Brain microvascular endothelial cell (primary cell): ENCODE measurements around the gene MAGI1.

Experiments used
- DNase-seq: peaks from one replicate; pipeline ENCODE4 v3.0.0-alpha.2; 2020
- H3K27ac ChIP-seq: fragments of 250-450 bp; sonication (Bioruptor Pico); 2 replicates; pipeline ENCODE4 v1.5.1; 2020; ENCODE audit warnings: mild to moderate bottlenecking, moderate library complexity
- H3K27me3 ChIP-seq: fragments of 250-450 bp; sonication (Bioruptor Pico); replicated peaks from 2 replicates; pipeline ENCODE4 v1.5.1; 2020; ENCODE audit warnings: mild to moderate bottlenecking
- H3K36me3 ChIP-seq: fragments of 250-450 bp; sonication (Bioruptor Pico); replicated peaks from 2 replicates; pipeline ENCODE4 v1.5.1; 2020; ENCODE audit warnings: mild to moderate bottlenecking
- H3K4me3 ChIP-seq: 2 replicates; pipeline ENCODE4 v1.5.1; 2011; ENCODE audit warnings: low read depth, mild to moderate bottlenecking, control low read depth, low read length, moderate library complexity
- in situ Hi-C: cut with HindIII; loops from 2 replicates; pipeline ENCODE4 v1.10.0; 2017; ENCODE audit warnings: low sequenced_read_pairs, low pct_ligation_motif_present
- TF ChIP-seq, protein P1 (sequence below): IDR thresholded peaks from 2 replicates; pipeline ENCODE4 v1.5.1; 2011; ENCODE audit warnings: low read depth, mild to moderate bottlenecking, moderate library complexity, low read length, control low read depth, inconsistent platforms; ENCODE audit errors: missing control alignments

MAGI1 gene

DNA sequence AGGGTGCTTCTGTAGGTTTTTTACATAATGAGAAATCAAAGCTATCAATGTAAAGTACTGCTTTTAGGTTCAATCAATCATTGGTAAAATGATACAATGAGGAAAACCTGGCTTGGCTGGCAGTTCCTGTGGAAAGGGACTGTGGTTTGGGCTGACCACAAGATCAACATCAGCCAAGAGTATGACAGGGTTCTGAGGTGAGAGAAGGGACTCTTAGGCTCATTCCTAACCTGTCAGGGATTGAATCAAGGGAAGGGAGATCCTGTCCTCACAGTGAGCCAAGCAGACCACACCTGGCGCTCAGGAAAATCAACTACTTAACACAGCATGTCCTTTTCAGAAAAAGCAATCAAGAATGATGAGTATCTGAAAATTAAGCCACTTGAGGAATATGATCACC, 111.1 kb downstream of the MAGI1 start:
- TF ChIP-seq, protein P1, sequence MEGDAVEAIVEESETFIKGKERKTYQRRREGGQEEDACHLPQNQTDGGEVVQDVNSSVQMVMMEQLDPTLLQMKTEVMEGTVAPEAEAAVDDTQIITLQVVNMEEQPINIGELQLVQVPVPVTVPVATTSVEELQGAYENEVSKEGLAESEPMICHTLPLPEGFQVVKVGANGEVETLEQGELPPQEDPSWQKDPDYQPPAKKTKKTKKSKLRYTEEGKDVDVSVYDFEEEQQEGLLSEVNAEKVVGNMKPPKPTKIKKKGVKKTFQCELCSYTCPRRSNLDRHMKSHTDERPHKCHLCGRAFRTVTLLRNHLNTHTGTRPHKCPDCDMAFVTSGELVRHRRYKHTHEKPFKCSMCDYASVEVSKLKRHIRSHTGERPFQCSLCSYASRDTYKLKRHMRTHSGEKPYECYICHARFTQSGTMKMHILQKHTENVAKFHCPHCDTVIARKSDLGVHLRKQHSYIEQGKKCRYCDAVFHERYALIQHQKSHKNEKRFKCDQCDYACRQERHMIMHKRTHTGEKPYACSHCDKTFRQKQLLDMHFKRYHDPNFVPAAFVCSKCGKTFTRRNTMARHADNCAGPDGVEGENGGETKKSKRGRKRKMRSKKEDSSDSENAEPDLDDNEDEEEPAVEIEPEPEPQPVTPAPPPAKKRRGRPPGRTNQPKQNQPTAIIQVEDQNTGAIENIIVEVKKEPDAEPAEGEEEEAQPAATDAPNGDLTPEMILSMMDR, result no peak
- in situ Hi-C loops, result no loop called here
- DNase-seq, result no peak
- H3K27ac ChIP-seq, result no peak overlapping the region
- no peak overlapping the region for H3K4me3 ChIP-seq
- no peaks in the 10 kb centered on the region for H3K36me3 ChIP-seq
- H3K27me3 ChIP-seq, result no peaks in the 10 kb centered on the region

DNA sequence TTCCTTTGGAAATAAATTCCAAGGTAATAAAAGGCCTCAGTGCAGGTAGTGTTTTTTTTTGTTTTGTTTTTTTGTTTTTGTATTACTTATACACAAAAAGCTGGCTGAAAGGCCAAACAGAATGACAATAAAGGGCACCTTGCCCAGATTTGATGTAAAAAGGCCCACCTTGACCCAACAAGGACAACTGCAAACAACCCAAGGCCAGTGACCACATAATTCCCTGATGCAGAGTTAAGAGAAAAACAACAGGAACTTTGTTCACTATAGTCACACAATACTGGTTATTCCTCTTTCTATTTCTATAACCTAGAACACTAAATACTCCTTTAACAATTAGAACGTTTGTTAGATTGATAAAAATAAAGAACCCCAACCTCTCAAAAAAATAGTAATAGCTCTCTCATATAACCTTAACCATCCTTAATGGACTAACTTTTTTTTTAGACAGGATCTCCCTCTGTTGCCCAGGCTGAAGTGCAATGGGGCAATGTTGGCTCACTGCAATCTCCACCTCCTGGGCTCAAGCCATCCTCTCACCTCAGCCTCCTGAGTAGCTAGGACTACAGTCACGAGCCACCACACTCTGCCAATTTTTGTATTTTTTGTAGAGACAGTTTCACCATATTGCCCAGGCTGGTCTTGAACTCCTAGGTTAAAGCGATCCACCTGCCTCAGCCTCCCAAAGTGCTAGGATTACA, 113.3 kb downstream of the MAGI1 start:
- Histone ChIP-seq H3K4me3 (no peak overlapping the region), H3K27me3 (no peaks in the 10 kb centered on the region), H3K27ac (no peak overlapping the region), H3K36me3 (no peaks in the 10 kb centered on the region)
- in situ Hi-C loops, result no loop called here
- DNase-seq, result no peak
- TF ChIP-seq, protein P1, result no peak

DNA sequence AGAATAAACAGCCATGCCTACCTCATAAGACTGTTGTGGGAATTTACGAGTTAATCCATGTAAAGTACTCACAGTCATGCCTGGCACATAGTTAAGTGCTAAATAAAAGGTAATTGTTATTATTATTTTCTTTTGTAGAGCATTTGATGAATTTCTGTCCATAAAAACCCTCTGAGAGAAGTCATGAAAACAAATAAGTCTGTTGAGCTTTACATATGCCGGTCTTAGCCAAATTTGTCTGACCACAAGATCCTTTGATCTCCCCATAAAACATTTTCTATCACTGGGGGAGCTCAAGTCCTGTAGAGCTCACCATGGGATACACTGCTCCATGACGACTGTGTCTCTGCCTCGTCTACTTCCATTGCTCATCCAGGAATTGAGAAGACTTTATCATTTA, 114.0 kb downstream of the MAGI1 start:
- H3K27ac ChIP-seq, result no peak overlapping the region
- in situ Hi-C loops, result no loop called here
- H3K27me3 ChIP-seq, result no peaks in the 10 kb centered on the region
- TF ChIP-seq, protein P1, result no peak
- H3K36me3 ChIP-seq, result no peaks in the 10 kb centered on the region
- DNase-seq, result no peak
- no peak overlapping the region for H3K4me3 ChIP-seq

DNA sequence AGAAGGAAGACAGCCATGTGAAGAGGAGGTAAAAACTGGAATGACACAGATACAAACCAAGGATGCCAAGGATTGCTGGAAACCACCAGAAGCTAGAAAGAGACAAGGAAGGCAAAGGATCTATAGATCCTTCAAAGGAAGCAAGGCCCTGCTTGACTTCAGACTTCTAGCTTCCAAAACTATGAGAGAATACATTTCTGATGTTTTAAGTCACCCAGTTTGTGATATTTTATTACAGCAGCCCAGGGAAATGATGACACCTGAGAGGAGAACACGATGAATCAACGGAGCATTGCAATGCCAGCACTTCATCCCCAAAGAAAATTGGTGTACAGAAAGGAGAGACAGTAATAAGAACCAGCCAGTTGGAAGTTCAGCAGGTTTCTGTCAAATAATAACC, 116.3 kb downstream of the MAGI1 start:
- Histone ChIP-seq H3K27ac (no peak overlapping the region), H3K4me3 (no peak overlapping the region), H3K27me3 (no peaks in the 10 kb centered on the region), H3K36me3 (no peaks in the 10 kb centered on the region)
- TF ChIP-seq, protein P1, result no peak
- DNase-seq, result no peak
- in situ Hi-C loops, result no loop called here

DNA sequence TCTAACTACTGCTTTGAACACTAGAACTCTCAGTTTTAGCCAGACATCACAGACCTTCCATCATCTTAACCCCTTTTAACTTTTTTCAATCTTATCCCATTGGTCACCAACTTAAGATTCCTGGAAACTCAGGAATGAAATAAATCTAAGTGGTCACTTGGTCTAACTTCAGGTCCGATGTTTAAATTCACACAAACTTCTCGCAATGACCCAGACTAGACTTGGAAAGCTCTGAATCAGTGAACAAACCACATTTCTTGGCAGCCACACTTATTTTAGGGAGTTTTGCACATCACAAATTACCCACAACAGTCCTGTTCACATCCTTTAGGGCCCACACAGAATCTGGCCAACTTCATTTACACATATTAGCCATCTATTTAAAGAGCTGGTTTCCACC, 118.9 kb downstream of the MAGI1 start:
- in situ Hi-C loops, result no loop called here
- Histone ChIP-seq H3K27me3 (no peaks in the 10 kb centered on the region), H3K4me3 (no peak overlapping the region), H3K27ac (no peak overlapping the region), H3K36me3 (no peaks in the 10 kb centered on the region)
- DNase-seq, result no peak
- TF ChIP-seq, protein P1, result no peak

DNA sequence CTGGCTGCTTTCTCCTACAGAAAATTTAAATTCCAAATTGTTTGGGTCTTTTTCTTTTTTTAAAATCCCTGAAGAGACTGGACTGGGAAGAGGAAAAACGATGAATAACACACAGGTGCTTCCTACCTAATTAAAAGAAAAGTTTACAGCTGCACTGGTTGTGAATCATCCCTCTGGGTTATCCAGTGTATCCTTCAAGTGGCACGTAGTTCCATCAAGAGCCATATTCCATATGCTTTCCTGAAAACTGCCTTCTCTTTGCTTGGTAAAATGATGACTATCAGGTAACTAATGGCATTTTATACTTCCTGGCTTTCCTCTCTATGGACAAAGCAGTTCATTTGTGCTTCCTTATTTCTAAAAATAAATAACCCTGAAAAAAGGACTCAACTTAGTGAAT, 123.2 kb downstream of the MAGI1 start:
- H3K36me3 ChIP-seq, result no peaks in the 10 kb centered on the region
- in situ Hi-C loops, result no loop called here
- H3K4me3 ChIP-seq, result no peak overlapping the region
- no peak for DNase-seq
- H3K27me3 ChIP-seq, result no peaks in the 10 kb centered on the region
- TF ChIP-seq, protein P1, result no peak
- H3K27ac ChIP-seq, result no peak overlapping the region
